Neural progenitor cell (in vitro differentiated cells): ENCODE data around the gene ZP3. TPM values are rescaled to one million over a fixed set of nuclear protein-coding genes. Genes with fewer than 3 reads are reported as not detected.
"Not testable (repeated sequence)": the region's sequence is repeated elsewhere in the genome, so short reads cannot be mapped to it uniquely, and the experiment has no call there.

Experiments
- DNase-seq: peaks from one replicate; pipeline ENCODE4 v3.0.0-alpha.2; 2016; ENCODE audit warnings: low spot score
- H2AFZ ChIP-seq: fragments of 200-600 bp; sonication (generic); replicated peaks from 2 replicates; pipeline ENCODE4 v1.6.1; 2016; ENCODE audit warnings: antibody characterized with exemption
- H3F3A ChIP-seq: fragments of 200-600 bp; sonication (generic); 2 replicates; pipeline ENCODE4 v1.6.1; 2016; ENCODE audit warnings: antibody characterized with exemption, low read depth
- H3K27ac ChIP-seq: fragments of 200-600 bp; sonication (generic); 2 replicates; pipeline ENCODE4 v1.5.1; 2016; ENCODE audit warnings: mild to moderate bottlenecking
- H3K27me3 ChIP-seq: fragments of 200-600 bp; sonication (generic); 2 replicates; pipeline ENCODE4 v1.6.1; 2016; ENCODE audit warnings: mild to moderate bottlenecking, moderate library complexity
- H3K36me3 ChIP-seq: fragments of 200-600 bp; sonication (generic); 2 replicates; pipeline ENCODE4 v1.5.1; 2016
- H3K4me1 ChIP-seq: fragments of 200-600 bp; sonication (generic); 2 replicates; pipeline ENCODE4 v1.6.1; 2016; ENCODE audit warnings: mixed run types
- H3K4me2 ChIP-seq: fragments of 200-600 bp; sonication (generic); 2 replicates; pipeline ENCODE4 v1.6.1; 2016
- H3K4me3 ChIP-seq: fragments of 200-600 bp; sonication (generic); 2 replicates; pipeline ENCODE4 v1.5.1; 2016
- H3K79me2 ChIP-seq: fragments of 200-600 bp; sonication (generic); 2 replicates; pipeline ENCODE4 v1.6.1; 2016; ENCODE audit warnings: low read depth
- H3K9ac ChIP-seq: fragments of 200-600 bp; sonication (generic); 2 replicates; pipeline ENCODE4 v1.6.1; 2016
- H3K9me3 ChIP-seq: fragments of 200-600 bp; sonication (generic); 2 replicates; pipeline ENCODE4 v1.5.1; 2016; ENCODE audit warnings: low read depth
- H4K20me1 ChIP-seq: fragments of 200-600 bp; sonication (generic); 2 replicates; pipeline ENCODE4 v1.6.1; 2016; ENCODE audit warnings: low read depth
- H3K27ac Mint-ChIP-seq: 3 replicates; pipeline ENCODE4 v1.8.0; 2021; ENCODE audit warnings: mixed read lengths
- H3K27me3 Mint-ChIP-seq: 2 replicates; pipeline ENCODE4 v1.8.0; 2022; ENCODE audit warnings: low read depth, mild to moderate bottlenecking, inconsistent platforms, moderate library complexity, mixed read lengths; ENCODE audit not compliant: insufficient read depth
- H3K36me3 Mint-ChIP-seq: 3 replicates; pipeline ENCODE4 v1.8.0; 2021; ENCODE audit warnings: mixed read lengths
- H3K4me1 Mint-ChIP-seq: 3 replicates; pipeline ENCODE4 v1.8.0; 2021; ENCODE audit warnings: mixed read lengths
- H3K4me3 Mint-ChIP-seq: 3 replicates; pipeline ENCODE4 v1.8.0; 2021; ENCODE audit warnings: mild to moderate bottlenecking, moderate library complexity, mixed read lengths
- H3K9me3 Mint-ChIP-seq: 3 replicates; pipeline ENCODE4 v1.8.0; 2020; ENCODE audit warnings: mixed read lengths
- total RNA-seq: library from RNA; depleted of rRNA; stranded (reverse); fragments of >200 nt; gene quantifications from 2 replicates; pipeline ENCODE4 v1.2.3, GENCODE V29; 2015; ENCODE audit warnings: low replicate concordance

The ZP3 gene
- total RNA-seq, 1 donor from 2014 or later, result not detected

DNA sequence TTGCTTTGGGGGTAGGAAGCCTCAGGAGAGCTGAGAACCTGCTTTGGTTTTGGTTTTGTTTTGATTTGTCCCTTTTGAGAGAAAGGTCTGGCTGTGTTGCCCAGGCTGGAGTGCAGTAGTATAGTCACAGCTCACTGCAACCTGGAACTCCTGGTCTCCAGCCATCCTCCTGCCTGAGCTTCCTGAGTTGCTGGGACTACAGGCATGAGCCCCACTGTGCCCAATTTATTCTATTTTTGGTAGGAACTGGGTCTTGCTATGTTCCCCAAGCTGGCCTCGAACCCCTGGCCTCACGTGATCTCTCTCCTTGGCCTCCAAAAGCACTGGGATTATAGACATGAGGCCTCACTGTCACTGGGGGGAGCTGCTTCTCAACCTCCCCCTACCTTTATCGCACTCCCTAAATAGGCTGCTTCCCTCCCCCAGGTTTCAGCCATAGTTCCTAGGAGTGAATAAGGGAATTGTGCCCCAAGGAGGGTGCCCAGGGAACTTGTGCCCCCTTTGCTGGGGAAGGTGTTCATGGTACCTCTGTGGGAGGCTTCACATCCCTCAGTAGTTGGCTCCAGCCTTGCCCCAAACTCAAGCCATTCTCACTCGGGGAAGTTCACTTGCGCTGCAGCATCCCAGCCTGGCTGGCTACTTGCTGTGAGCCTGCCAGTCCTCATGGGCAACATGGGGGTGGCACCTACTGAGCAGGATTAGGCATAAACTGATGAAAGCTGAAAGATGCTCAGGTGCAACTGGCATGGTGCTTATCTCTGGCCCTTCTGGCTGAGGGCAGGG, 18.1 kb downstream of the ZP3 start:
- H3K27me3 ChIP-seq, H4K20me1 ChIP-seq, H3K9ac ChIP-seq, H3K4me1 ChIP-seq, H3K27ac ChIP-seq, H3K4me3 ChIP-seq, H3K79me2 ChIP-seq, H3K36me3 Mint-ChIP-seq, H3F3A ChIP-seq, H3K36me3 ChIP-seq, DNase-seq, H2AFZ ChIP-seq, H3K4me2 ChIP-seq, H3K9me3 ChIP-seq, H3K27ac Mint-ChIP-seq, H3K4me1 Mint-ChIP-seq, H3K27me3 Mint-ChIP-seq, H3K4me3 Mint-ChIP-seq, H3K9me3 Mint-ChIP-seq: not testable (repeated sequence)

DNA sequence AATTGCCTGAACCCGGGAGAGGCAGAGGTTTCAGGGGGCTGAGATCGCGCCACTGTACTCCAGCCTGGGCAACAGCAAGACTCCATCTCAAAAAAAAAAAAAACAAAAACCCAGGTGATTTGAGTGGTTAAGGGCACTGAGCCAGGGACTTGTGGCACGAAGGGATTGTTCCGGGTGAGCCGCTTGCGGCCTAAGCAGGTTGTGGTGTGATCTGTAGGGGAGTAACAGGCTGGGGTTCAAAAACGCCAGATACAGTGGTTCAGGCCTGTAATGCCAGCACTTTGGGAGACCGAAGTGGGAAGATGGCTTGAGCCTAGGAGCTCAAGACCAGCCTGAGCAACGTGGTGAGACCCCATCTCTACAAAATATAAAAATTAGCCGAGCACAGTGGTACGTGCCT, 19.1 kb downstream of the ZP3 start:
- H2AFZ ChIP-seq, H3K4me3 Mint-ChIP-seq, H3K79me2 ChIP-seq, H3K9me3 ChIP-seq, DNase-seq, H3F3A ChIP-seq, H3K9me3 Mint-ChIP-seq, H3K4me1 ChIP-seq, H3K4me2 ChIP-seq, H4K20me1 ChIP-seq, H3K27ac Mint-ChIP-seq, H3K36me3 ChIP-seq, H3K4me3 ChIP-seq, H3K27me3 Mint-ChIP-seq, H3K36me3 Mint-ChIP-seq, H3K27me3 ChIP-seq, H3K9ac ChIP-seq, H3K4me1 Mint-ChIP-seq, H3K27ac ChIP-seq: not testable (repeated sequence)

DNA sequence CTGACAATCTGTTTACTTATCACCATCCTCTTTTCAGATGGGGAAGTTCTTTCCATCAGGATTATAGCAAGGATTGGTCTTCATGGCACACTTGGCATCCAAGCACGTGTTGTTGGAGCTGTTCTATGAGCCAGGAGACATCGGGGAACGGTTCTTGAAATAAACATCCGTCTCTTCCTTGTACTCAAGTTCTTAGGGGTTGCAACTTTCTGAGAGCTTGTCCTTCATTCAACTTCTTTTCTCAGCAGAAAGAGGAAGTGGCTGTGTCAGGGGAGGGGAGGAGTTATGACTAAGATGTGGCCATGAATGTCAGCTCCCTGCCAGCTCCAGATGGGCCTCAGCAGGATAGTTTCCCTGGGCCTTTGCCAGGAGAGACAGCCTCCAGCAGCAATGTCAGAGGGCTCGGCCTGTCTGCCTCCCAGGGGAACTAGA, 20.8 kb downstream of the ZP3 start:
- not testable (repeated sequence) for H3K9me3 ChIP-seq, H3K79me2 ChIP-seq, H3K36me3 Mint-ChIP-seq, H3K9ac ChIP-seq, H4K20me1 ChIP-seq, H3K9me3 Mint-ChIP-seq, H3K4me1 Mint-ChIP-seq, H3K4me3 Mint-ChIP-seq, H2AFZ ChIP-seq, H3K27me3 Mint-ChIP-seq, H3K27me3 ChIP-seq, H3K36me3 ChIP-seq, H3F3A ChIP-seq, H3K4me2 ChIP-seq, H3K4me3 ChIP-seq, H3K27ac ChIP-seq, H3K27ac Mint-ChIP-seq, H3K4me1 ChIP-seq, DNase-seq

DNA sequence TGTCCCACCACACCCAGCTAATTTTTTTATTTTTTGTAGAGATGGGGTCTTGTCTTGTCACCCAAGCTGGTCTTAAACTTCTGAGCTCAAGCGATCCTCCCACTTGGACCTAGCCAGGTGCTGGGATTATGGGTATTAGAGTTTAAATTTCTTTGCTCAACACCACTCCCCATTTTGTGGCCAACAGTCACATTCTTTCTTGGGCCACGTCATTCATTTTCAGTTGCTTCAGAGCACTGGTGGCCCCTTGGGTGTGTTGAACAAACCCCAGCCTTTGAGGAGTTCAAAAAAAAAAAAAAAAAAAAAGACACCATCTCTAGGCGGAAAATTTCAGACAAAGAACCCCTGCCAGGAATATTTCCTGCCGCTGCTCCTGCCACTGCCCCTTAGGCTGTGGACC, 32.3 kb downstream of the ZP3 start:
- H3K27ac Mint-ChIP-seq, H3K27me3 ChIP-seq, H3F3A ChIP-seq, H3K36me3 Mint-ChIP-seq, H3K4me3 ChIP-seq, H3K9me3 Mint-ChIP-seq, H2AFZ ChIP-seq, H3K9me3 ChIP-seq, H3K27ac ChIP-seq, H3K79me2 ChIP-seq, DNase-seq, H3K36me3 ChIP-seq, H3K9ac ChIP-seq, H3K4me3 Mint-ChIP-seq, H3K4me1 ChIP-seq, H3K4me1 Mint-ChIP-seq, H3K4me2 ChIP-seq, H4K20me1 ChIP-seq, H3K27me3 Mint-ChIP-seq: not testable (repeated sequence)

DNA sequence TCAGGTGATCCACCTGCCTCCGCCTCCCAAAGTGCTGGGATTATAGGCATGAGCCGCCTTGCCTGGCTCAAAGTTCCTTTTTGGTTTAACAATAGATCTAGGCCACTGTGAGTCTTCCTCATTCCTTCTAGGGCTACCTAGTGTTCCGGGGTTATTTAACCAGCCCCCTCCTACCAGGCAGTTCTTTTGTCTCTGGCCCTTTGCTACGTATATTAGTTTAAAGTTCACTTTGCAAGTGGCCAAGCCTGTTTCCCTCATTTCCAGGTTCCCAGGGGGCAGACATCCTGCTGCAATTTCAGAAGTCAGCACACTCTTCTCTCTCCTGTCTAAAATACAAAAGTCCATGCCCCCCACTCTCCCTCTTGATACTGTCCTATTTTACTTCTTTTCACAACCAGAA, 33.8 kb downstream of the ZP3 start:
- H3K27ac Mint-ChIP-seq, H3F3A ChIP-seq, H3K36me3 Mint-ChIP-seq, H3K79me2 ChIP-seq, H3K27me3 ChIP-seq, H3K36me3 ChIP-seq, H2AFZ ChIP-seq, H3K4me2 ChIP-seq, H3K4me3 ChIP-seq, H3K4me3 Mint-ChIP-seq, H3K4me1 Mint-ChIP-seq, H4K20me1 ChIP-seq, H3K9me3 Mint-ChIP-seq, H3K9me3 ChIP-seq, H3K27ac ChIP-seq, H3K4me1 ChIP-seq, H3K9ac ChIP-seq, DNase-seq, H3K27me3 Mint-ChIP-seq: not testable (repeated sequence)

DNA sequence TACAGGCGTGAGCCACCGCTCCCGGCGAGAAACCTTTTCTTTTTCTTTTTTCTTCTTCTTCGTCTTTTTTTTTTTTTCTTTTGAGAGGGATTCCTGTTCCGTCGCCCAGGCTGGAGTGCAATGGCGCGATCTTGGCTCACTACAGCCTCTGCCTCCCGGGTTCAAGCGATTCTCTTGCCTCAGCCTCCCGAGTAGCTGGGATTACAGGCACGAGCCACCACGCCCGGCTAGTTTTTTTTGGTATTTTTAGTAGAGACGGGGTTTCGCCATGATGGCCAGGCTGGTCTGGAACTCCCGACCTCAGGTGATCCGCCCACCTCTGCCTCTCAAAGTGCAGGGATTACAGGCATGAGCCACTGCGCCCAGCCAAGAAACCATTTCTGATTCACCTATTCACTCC, 36.0 kb downstream of the ZP3 start:
- H3K4me1 Mint-ChIP-seq, H3K27ac ChIP-seq, DNase-seq, H3K36me3 Mint-ChIP-seq, H4K20me1 ChIP-seq, H3K36me3 ChIP-seq, H3K4me2 ChIP-seq, H3K4me3 ChIP-seq, H3K9me3 ChIP-seq, H3F3A ChIP-seq, H3K4me3 Mint-ChIP-seq, H3K27me3 ChIP-seq, H3K27ac Mint-ChIP-seq, H3K4me1 ChIP-seq, H3K27me3 Mint-ChIP-seq, H2AFZ ChIP-seq, H3K79me2 ChIP-seq, H3K9ac ChIP-seq, H3K9me3 Mint-ChIP-seq: not testable (repeated sequence)

DNA sequence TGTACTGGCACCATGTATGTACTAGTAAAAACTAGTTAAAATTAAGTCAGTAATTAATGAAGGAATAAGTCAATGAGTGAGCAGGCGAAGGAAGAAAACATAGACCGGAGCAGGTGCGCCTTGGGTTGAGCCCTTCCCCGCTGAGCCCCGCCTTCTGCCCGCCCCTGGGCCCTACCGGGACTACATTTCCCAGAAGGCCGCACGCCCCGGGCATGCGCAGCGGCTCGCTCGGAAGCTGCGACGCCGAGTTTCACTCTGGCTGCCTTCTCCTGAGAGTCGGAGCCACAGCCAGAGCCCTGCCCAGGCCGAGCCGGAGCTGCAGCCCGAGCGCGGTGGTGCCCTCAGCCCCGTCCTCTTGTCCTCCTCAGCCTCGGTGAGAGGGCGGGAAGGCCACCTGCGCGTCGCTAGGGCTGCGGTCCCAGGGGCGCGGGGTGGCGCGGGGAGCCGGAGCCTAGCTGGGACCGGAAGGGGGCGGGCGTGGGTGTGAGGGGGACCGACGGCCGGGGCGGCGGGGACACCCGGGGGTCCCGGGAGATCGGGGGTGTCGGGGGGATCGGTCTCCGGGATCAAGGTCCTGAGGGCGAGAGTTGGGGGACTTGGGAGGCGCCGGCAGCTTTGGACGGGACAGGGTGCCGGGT, 36.8 kb downstream of the ZP3 start, which contains the start of gene DTX2:
TSS of gene DTX2 (plus strand) at position 246 of the 638 bp plus-strand sequence. CDS start 18,801 bp downstream, outside the sequence.
- H3K27ac ChIP-seq, DNase-seq, H3K4me1 ChIP-seq, H3K27me3 ChIP-seq, H3K36me3 ChIP-seq, H3K27ac Mint-ChIP-seq, H3K36me3 Mint-ChIP-seq, H4K20me1 ChIP-seq, H3K9ac ChIP-seq, H3K27me3 Mint-ChIP-seq, H3K9me3 ChIP-seq, H3K9me3 Mint-ChIP-seq, H3F3A ChIP-seq, H3K4me1 Mint-ChIP-seq, H2AFZ ChIP-seq, H3K4me3 Mint-ChIP-seq, H3K79me2 ChIP-seq, H3K4me2 ChIP-seq: not testable (repeated sequence)
- H3K4me3 ChIP-seq, result peak within 1 kb of the TSS; percentile 52

DNA sequence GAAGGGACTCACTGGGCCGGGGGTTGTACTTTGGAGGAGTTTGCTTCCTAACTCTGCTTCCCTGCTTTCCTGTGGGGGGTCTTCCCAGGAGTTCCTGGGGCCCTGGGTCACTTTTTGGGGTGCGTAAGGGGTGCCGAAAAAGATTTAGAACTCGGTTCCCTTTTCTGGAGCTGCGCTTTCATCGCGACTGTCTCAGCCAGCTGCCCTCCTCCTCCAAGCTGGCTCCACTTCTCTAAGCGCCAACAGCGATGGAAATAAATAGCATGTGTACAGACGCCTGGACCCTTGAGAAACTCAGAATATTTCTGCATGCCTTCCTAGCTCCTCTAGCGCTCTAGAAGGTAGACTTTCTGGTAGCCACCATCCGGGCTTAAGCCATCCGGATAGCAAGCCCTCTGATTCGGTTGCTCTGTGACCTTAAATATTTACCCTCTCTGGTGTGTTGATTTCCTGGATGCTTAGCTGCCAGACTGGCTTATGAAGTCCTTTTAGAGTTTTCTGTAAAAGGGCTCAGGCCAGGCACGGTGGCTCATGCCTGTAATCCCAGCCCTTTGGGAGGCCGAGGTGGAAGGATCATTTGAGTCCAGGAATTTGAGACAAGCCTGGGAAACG, 37.6 kb downstream of the ZP3 start:
- not testable (repeated sequence) for H3K36me3 Mint-ChIP-seq, H3K27me3 Mint-ChIP-seq, H3K27ac Mint-ChIP-seq, H3K9me3 Mint-ChIP-seq, H3K4me2 ChIP-seq, H3K4me1 ChIP-seq, DNase-seq, H3K4me3 Mint-ChIP-seq, H3K9ac ChIP-seq, H3K79me2 ChIP-seq, H3K4me1 Mint-ChIP-seq, H3K9me3 ChIP-seq, H2AFZ ChIP-seq, H4K20me1 ChIP-seq, H3K27ac ChIP-seq, H3F3A ChIP-seq, H3K27me3 ChIP-seq, H3K36me3 ChIP-seq, H3K4me3 ChIP-seq
